NCI-H1105 (cell line): Measurements from ENCODE around the gene COA3.
"Not testable (repeated sequence)": the region's sequence is repeated elsewhere in the genome, so short reads cannot be mapped to it uniquely, and the experiment has no call there.

Experiments used
- DNase-seq: peaks from one replicate; lab custom pipeline; 2025; lab: John Stamatoyannopoulos, UW

Gene COA3

DNA sequence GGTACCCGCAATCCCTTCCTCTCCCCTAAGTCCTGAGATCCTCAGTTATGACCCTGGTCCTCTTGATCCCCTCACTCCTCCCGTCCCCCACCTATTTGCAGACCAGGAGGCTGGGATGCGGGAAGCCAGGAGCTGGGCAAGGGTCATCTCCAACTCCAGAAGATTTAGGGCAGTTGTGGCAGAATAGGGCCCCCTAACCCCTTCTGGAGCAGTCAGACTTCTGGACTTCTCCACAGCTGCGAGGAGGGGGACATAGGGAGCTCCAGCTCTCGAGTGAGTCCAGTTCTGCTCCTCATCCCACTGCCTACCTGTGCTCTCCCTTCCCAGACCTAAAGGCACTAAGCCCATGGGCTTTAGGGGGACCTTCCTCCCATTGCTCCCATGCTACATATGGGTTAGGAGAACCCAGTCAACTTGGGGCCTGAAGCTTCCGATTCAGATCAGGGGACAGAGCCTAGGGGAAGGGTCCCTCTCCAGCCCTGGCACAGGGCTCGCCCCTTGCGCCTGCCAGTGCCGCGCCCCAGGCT, 16.8 kb downstream of the COA3 start:
- DNase-seq = no peak

DNA sequence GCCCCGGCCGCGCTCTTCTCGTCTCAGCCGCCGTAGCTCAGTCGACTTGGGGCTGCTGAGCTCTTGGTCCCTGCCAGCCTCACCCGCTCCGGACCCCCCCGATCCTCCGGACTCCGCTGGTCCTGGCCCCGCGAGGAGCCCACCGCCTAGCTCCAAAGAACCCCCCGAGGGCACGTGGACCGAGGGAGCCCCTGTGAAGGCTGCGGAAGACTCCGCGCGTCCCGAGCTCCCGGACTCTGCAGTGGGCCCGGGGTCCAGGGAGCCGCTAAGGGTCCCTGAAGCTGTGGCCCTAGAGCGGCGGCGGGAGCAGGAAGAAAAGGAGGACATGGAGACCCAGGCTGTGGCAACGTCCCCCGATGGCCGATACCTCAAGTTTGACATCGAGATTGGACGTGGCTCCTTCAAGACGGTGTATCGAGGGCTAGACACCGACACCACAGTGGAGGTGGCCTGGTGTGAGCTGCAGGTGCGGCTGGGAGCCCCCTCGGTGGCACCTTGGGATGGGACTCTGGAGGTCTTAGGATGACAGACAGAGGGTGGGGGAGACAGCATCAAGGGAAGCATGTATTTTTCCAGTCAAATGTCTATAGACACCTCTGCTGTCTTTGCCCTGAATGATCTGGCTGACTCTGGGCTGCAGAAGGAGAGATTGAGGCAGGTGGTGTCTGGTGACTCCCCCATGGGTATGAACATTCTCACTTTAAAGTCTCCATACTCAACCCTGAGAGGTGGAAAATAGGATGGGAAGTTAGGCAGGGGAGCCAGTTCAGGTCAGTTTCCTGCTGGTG, 17.5 kb downstream of the COA3 start:
- DNase-seq = no peak

DNA sequence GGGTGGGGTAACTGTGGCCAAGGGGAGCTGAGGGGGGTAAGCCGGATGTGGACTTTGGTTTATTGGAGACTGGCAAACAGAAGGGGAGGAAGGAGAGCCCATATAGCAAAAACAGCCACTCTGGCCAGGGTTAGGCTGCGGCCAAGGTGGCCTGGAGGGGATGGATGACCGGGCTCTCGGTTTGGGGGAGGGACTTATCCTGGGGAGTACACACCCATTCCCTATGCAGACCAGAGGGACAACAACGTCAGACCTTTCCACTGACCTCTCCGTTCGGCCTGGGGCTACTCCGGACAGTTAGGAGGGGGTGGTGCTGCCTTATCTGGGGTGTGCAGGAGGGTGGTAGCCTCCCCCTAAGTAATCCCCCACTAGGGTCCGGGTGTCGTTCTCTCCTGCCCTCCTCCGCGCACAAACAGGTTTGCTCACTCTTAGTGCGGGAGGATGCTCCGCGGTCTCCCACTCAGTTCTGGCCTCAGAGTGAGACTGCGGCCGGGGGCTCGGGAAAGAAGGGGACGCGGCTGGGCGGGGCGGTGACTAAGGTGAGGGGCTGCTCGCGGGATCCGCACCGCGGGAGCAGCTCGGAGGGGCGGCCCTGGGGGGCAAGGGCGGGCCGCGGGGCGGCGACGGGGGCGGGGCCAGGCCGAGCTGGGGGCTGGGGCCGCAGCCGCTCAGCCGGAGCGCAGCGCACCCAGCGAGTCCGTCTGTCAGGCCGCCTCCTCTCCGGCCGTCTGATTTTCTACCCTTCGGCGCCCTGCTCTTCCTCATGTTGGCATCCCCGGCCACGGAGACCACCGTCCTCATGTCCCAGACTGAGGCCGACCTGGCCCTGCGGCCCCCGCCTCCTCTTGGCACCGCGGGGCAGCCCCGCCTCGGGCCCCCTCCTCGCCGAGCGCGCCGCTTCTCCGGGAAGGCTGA, 18.3 kb downstream of the COA3 start, which contains the start of gene WNK4:
Gene WNK4, plus strand, starts transcription at position 675 of the 915 bp plus-strand sequence. Its CDS starts 89 bp downstream, at position 764.
- DNase-seq = peak; percentile 8

DNA sequence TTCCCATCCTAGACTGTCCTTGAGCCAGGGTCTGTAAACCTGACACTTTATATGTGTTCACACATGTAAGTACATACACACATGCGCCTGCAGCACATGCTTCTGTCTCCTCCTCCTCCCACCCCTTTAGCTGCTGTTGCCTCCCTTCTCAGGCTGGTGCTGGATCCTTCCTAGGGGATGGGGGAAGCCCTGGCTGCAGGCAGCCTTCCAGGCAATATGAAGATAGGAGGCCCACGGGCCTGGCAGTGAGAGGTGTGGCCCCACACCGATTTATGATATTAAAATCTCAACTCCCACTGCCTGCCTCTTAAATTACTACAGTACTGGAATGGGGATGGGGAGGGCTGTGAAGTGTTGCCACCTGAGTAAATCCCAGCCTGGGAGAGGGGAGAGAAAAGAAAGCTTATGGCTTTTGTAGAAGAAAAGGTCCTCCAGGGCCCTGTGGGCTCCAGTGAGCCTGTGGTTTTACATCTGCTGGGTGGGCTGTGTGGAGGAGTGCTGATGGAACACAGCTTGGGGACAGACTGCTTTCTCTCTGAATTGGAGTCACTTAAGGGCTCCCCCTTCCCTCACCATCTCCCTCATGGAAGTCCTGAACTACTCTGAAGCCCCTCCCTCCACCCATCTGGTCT, 19.1 kb downstream of the COA3 start:
- no peak for DNase-seq

DNA sequence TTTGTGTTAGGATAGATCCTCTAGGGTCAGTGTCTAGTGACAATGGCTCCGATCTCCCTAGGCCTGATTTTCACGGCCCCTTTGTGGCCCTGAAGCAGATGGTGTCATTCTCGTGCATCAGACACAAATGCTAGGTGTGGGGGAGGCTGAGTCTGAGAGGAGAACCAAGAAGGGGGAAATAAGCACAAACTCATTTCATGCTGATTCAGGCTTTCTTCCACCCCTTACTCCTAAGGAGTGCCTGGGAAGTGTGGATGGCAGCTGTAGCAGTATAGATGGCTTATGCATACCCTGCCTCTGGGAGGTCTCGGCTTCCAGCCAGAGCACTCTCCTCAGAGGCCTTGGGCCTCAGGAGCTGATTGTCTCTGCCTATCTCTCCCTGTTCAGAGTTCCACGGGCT, 19.9 kb downstream of the COA3 start:
- DNase-seq = no peak

DNA sequence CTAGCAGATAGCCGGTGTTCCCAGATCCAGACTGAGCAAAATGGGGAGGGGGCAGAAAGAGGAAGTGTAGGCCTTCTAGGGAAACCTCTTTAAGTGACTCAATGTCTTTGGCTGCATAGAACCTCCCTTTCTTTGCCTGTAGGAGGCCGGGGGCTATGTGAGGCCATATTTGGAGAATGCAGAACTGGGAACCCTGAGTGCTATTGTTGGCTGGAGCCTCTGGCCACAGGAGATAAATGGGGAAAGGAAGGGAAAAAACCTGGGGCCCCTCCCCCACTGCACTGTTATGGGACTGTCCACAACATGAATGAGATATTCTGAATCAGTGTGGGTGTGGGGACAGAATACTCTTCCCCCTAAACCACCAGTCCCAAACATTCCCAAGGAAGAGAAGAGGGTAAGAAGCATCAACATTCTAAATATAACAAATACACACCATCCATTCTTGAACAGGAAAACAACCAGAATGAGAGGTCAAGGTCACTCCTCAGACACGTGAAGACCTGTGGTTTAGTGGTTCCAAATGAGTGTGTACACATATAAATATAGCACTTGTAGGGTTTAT, 22.9 kb downstream of the COA3 start:
- no peak for DNase-seq

DNA sequence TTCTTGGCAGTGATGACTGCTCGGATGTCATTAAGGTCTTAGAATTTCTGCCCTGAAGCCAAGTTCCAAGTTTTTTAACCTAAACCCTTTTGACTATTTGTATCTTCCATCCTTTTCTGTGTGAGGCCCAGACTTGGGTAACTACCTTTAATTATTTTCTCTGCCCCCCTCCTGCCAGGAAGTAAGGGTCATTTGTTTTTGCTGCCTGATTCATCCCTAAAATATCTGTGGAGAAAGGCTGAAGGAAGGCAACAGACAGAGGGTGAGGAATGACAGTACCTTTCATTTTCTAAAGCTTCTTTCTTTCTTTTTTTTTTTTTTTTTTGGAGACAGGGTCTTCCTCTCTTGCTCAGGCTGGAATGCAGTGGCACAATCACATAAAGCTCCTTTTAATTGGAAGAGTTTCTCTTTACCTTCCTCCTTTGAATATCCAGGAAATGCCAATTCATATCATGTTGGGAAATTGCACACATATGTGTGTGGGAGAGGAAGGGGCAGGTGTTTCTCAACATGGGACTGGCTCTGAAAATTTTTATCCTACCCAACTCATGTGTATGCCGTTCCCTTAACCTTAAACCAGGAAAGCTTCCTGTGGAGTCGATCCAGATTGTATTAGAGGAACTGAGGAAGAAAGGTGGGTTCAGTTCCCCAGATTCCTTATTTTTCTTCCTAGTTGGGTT, 24.3 kb downstream of the COA3 start:
- DNase-seq = no peak

DNA sequence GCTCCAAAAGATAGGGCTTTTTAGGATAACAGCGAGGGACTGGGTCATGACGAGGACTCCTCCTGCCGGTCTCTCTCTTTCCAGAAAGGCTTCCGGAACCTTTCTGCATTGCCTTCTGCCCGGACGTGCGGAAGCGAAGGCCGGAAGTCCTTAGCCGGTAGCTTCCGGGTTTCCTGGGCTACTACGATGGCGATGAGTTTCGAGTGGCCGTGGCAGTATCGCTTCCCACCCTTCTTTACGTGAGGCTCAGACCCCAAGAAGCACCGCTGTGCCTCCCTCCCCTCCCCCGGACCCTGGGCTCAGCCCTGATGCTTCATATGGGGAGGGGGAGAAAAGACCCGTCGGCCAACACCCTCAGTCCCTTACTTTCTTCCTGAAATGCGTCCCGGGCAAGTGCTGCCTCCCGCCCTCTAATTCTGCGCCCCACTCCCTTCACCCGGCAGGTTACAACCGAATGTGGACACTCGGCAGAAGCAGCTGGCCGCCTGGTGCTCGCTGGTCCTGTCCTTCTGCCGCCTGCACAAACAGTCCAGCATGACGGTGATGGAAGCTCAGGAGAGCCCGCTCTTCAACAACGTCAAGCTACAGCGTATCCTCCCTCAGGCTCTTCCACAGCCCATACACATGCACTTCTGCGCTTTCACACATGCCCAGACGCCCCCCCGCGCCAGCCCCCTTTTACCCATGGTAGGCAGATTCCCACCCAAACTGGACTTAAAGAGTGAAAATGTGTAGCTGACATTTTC, 25.0 kb downstream of the COA3 start, which contains the start of gene VPS25:
Gene VPS25, plus strand, starts transcription at position 160 of the 746 bp plus-strand sequence. Its CDS starts 27 bp downstream, at position 187.
- DNase-seq = peak; percentile 70

DNA sequence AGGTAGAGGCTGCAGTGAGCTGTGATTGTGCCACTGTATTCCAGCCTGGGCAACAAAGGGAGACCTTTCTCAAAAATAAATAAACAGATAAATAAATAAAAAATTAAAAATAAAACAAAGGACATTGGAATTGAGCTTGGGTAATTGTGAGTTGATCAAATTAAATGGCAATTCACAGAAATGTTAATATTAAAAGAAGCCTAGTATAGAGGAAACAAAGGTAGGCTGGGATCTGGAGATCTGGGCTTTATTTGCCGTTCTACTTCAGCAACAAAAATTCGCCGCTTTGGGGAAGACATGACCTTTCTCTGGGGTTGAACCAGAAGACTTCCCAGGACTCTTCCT, 25.6 kb downstream of the COA3 start:
- no peak for DNase-seq

DNA sequence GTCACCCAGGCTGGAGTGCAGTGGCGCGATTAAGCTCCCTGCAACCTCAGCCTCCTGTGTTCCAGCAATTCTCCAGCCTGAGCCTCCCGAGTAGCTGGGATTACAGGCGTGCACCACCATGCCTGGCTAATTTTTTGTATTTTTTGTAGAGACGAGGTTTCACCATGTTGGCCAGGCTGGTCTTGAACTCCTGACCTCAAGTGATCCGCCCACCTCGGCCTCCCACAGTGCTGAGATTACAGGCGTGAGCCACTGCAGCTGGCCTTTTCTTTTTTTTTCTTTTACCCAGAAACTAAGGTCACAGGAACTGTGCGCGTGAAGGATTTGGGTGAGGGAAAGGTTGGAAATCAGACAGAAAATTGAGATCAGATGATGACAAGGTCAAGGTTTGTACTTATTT, 28.5 kb downstream of the COA3 start:
- not testable (repeated sequence) for DNase-seq

DNA sequence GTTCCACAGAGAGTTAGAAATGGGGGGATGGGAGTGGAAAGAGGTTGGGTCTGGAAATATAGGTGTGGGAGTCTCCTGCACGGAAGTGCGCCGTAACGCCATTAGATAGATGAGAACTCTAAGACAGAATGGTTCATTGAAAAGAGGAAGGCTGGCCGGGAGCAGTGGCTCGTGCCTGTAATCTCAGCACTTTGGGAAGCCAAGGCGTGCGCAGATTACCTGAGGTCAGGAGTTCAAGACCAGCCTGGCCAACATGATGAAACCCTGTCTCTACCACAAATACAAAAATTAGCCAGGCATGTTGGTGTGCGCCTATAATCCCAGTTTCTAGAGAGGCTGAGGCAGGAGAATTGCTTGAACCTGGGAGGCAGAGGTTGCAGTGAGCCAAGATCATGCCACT, 30.5 kb downstream of the COA3 start:
- not testable (repeated sequence) for DNase-seq

DNA sequence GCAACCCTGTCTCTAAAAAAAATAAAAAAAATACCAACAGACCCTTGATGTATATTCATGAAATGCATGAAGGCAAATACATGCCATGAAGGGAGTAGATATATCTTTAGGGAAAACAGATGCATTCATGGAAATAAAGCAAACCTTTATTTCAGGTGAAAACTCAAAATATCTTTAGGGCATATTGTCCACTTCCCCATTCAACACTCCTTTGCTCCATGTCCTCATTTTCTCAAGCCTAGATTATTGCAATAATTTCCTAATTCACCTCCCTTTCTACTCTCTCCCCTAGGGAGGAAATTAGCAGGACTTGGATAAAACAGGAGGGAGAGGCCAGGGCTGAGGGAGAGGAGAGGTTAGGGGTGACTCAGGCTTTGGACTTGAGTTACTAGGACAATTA, 31.0 kb downstream of the COA3 start:
- no peak for DNase-seq

DNA sequence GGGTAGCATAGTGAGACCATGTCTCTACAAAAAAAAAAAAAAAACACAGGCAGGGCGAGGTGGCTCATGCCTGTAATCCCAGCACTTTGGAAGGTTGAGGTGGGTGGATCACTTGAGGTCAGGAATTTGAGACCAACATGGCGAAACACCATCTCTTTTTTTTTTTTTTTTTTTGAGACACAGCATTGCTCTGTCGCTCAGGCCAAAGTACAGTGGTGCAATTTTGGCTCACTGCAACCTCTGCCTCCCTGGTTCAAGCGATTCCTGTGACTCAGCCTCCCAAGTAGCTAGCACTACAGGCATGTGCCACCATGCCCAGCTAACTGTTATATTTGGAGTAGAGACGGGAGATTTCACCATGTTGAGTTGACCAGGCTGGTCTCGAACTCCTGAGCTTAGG, 32.4 kb downstream of the COA3 start:
- no peak for DNase-seq

DNA sequence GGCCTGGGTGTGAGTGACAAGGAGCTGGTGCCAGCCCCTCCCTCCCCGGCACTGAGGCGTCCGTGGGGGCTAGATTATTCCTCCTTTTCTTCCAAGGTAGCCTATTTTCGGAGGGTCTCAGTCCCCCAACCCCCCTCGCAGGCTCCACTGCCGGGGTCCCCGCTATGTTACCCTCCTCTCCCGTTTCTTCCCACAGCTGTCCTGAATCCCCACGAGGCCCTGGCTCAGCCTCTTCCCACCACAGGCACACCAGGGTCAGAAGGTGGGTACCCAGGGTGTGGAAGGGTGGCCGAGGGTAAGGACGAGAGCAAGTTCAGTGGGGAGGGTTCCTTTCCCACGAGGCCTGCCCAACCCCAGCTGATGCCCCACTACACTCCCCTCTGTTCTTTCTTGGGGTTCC, 36.9 kb downstream of the COA3 start:
- no peak for DNase-seq

DNA sequence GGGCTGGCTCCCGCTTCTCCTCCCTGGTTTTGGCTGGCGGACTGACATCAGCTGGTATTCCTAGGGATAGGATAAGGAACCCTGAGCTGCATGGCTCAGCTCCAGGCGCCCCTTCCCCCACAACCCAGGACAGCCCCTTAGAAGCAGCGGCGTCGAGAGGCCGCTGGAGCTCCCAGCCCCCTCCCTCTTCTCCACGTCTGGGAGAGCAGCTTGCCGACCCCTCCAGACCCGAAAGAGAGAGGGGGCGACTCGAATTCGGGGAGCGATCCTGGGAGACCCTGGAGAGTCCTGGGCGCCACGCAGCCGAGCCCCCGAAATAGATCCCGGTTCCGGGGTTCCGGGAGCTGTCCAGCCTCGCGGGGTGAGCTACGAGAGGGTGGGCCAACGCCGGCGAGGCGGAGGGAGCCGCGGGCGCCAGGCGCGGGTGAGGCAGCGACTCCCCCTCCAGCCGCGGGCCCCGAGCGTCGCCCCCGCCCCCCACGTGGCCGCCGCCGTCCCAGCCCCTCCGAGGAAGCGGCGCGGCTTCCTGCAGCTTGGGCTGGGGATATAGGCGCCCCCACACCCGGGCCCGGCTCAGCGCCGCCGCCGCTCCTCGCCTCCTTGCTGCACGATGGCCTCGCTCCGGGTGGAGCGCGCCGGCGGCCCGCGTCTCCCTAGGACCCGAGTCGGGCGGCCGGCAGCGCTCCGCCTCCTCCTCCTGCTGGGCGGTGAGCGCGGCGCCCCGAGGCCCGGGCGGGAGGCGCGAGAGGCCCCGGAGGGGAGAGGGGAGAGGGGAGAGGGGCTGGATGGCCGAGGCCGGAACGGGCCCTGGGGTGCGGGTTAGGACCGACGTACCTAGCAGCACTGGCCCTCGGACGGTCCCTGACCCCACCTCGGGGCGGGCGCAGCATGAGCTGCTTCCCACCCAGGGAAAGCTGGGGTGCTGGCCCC, 37.6 kb downstream of the COA3 start, which contains the start of gene RAMP2:
Gene RAMP2, plus strand, starts transcription at position 576 of the 930 bp plus-strand sequence. Its CDS starts 35 bp downstream, at position 611.
- peak; percentile 20 for DNase-seq

DNA sequence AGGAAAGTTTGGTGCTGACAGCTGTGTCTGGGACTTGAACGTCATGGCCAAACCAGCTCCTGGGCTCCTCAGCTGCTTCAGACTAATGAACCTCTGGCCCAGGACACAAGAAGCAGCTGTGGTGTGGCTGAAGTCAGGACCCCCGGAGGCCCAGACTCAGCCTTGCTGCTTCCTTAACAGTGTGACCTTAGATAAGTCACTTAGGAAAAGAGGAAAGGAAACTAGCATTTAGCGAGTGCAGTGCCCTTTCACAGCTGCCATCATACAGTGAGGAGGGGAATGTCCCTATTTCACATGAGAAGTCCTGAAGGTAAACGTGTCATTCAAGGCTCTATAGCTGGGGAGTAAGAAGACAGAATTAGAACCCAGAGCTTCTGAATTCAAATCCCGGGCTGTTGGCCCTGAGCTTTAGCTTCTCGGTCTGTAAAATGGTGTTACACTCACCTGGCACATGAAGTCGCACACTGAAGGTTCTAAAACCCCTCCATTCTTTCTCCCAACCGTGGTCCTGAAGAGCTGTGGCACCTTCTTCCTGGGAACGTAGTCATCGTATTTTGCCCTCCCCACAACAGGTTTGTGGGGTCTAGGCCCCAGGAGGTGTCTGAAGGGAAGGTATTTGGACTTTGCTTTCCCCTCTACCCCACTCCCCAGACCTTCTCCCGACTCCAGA, 38.4 kb downstream of the COA3 start:
- DNase-seq = no peak

DNA sequence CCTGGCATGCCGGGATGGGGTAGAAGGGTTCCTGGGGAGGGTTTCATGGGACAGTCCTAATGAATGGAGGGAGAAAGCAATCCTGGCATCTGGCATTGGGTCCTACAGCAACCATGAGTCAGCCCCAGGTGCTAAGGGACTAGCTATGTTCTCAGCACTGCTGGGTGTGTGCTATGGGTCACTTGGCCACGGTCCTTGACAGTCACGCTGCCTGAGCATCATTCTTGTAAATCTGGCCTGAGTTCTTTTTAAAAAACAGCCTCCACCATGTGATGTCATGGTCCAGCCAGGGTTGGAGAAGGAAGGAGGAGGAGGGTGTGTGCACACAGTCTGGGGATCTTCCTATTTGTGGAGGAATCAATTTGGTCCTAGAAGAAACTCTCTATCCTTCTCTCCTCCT, 43.7 kb downstream of the COA3 start:
- DNase-seq = no peak

DNA sequence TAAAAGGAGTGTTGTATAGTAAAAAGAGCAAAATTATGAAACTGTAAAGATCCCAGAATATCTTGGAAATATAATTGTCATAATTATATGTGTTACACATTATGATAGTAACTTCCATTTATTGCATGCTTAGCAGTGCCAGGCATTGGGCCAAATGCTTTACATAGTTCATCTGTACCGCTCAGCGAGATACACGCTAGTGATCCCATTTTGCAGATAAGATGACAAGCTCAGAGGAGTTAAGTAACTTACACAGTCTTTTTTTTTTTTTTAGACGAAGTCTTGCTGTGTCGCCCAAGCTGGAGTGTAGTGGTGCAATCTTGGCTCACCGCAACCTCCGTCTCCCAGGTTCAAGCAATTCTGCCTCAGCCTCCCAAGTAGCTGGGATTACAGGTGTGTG, 46.9 kb downstream of the COA3 start:
- DNase-seq = no peak
